Measurements from ENCODE around the gene SPEG.
A peak's percentile ranks its signal among the peaks of the same experiment; 100 is the strongest.

Gene SPEG

GRCh38 chr2:219482674-219483405, 48.2 kb downstream of the SPEG start:
- no peak for DNase-seq

GRCh38 chr2:219483451-219484342, 49.1 kb downstream of the SPEG start:
- DNase-seq, result no peak

- DNase-seq, result no peak
Observed at GRCh38 chr2:219484343-219485200, 49.9 kb downstream of the SPEG start.

DNA sequence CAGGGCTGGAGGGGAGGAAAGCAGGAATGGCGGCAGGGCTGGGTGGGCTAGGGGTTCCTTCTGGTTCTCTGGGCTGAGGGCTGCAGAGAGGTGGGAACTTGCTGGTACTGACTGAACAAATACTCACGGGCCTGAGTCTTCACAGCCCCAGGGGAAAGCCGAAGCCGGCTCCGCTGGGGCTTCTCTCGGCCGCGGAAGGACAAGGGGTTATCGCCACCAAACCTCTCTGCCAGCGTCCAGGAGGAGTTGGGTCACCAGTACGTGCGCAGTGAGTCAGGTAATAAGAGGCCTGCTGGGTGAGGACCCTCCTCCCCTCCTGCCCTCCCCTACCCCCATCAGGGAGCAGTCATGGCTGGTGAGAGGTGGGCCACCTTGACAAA, 50.5 kb downstream of the SPEG start:
- DNase-seq, result no peak

GRCh38 chr2:219486380-219486959, 51.8 kb downstream of the SPEG start:
- no peak for DNase-seq

DNA sequence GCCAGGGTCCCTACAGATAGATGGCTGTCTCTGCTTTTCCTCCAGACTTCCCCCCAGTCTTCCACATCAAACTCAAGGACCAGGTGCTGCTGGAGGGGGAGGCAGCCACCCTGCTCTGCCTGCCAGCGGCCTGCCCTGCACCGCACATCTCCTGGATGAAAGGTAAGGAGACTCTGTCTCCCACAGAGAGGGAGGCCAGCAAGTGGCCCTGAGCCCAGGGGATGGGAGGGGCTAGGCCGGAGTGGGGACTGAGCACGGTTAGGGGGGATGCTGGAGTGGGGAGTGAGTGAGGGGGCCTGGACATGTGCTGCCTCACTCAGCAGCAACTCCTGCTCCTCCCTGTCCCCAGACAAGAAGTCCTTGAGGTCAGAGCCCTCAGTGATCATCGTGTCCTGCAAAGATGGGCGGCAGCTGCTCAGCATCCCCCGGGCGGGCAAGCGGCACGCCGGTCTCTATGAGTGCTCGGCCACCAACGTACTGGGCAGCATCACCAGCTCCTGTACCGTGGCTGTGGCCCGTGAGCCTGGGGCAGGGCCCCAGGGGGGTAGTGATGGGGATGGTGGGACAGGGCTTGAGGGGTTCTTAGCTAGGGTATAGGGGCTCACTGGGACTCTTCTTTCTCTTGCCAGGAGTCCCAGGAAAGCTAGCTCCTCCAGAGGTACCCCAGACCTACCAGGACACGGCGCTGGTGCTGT, 53.7 kb downstream of the SPEG start:
- DNase-seq, result no peak

GRCh38 chr2:219488844-219489194, 54.2 kb downstream of the SPEG start:
- DNase-seq, result no peak

- no peak for DNase-seq
Observed at GRCh38 chr2:219489315-219489714, 54.7 kb downstream of the SPEG start.

DNA sequence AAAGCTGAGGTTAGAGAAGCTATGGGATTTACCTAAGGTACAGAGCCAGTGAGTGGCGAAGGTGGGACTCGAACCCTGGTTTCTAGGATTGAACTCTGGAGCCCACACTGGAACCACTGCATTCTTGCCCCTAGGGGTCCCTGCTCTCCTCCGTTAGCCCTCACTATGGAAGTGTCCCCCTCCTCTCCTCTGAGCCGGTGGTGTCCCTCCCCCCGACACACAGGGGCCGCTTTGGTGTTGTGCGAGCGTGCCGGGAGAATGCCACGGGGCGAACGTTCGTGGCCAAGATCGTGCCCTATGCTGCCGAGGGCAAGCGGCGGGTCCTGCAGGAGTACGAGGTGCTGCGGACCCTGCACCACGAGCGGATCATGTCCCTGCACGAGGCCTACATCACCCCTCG, 55.5 kb downstream of the SPEG start:
- DNase-seq, result no peak

- no peak for DNase-seq
Observed at GRCh38 chr2:219490600-219491130, 56.0 kb downstream of the SPEG start.

GRCh38 chr2:219491278-219491963, 56.8 kb downstream of the SPEG start:
- DNase-seq, result no peak

DNA sequence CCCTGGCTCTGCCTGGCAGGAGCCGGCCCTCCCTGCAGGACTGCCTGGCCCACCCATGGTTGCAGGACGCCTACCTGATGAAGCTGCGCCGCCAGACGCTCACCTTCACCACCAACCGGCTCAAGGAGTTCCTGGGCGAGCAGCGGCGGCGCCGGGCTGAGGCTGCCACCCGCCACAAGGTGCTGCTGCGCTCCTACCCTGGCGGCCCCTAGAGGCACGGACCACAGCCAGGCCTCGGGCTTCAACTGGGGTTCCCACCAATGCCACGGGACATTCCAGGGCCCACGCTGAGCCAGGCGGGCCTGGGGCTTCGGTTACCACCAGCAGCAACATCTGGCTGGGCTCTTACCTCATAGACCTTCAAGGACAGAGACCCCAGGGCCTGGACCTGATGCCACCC, 57.9 kb downstream of the SPEG start:
- no peak for DNase-seq

DNA sequence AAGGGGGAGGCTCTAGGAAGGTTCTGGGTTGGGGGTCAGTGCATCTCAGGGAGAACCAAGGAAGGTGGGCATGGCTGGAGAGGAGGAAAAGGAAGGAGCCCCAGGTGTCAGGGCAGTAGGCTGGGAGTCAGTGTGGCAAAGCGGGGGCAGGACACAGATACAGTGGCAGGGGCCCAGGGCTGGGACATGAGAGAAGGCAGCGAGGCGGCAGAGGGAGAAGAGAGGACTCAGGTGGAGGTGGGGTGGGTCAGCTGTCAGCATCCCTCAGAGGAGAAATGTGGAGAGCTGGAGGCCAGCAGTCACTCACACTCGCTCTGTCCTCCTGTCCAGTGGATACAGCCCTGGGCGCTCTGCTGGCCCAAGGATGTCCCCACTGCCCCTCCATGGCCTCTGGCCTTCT, 58.4 kb downstream of the SPEG start:
- no peak for DNase-seq

- no peak for DNase-seq
Observed at GRCh38 chr2:219494952-219495530, 60.4 kb downstream of the SPEG start.

GRCh38 chr2:219495531-219496122, 61.0 kb downstream of the SPEG start:
- peak; percentile 65 to 75 for DNase-seq

- no peak for DNase-seq
Observed at GRCh38 chr2:219496247-219496824, 61.7 kb downstream of the SPEG start.

DNA sequence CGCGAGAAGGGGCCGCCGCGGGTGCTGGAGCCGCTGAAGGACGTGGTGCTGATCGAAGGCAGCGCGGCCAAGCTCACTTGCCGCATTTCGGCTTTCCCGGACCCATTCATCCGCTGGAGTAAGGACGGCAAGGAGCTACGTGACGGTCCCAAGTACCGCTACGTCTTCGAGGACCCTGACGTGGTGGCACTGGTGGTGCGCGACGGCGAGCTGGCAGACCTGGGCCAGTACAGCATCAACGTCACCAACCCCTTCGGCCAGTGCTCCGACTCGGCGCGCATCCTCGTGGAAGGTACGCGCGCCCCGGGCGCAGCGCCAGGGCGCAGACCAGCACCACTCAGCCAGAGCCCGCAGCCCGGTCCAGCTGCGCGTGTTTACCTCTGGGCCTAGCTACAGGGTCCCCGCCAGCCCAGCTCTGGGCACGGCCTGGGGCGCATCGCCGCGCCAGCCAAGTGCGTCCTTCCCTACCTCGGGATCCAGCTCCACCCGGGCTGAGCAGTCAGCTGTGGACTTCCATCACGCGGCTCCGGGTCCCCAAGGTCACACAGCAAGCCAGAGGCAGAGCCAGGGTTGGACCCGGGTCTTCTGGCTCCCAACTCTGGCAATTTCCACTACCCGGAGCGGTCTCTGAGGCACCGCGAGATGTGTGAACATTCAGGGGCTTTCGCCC, 62.3 kb downstream of the SPEG start:
- DNase-seq, result no peak

DNA sequence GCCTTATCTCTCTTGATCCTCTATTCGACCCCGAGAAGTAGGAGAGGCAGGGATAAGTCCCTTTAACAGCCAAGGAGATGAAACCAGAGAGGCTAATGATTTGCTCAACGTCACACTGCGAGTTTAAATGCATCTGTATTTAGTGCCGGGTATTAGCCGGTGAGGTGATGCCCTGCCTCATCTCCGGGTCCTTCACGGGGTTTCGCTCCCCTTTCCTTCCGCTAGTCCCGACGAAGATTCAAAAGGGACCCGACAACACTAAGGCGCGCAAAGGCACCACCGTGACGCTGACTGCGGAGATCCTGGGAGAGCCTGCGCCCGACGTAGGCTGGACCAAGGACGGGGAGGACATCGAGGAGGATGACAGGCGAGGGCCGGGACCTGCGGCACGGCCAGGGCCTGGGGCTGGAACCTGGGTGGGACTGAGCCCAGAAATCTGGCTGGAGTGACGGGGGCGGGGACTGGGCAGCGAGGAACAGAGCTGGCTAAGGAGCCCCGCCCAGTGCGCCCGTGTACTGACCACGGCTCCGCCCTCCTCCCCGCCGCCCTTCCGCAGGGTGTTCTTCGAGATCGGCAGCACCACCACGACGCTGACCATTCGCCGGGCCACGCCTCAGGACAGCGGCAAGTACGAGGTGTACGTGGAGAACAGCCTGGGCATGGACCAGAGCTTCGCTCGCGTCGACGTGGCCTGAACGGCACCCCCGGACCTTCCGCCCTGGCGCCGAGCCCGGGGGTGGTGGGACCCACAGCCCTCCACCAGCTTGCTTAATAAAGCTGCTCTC, 63.0 kb downstream of the SPEG start:
- DNase-seq, result peak; percentile 55 to 57

Data from activated CD4-positive, alpha-beta T cell treated with anti-CD3 and anti-CD28 coated beads, Interleukin-2, amount 50 U/mL, for 48 hours (primary cell).